Gastrocnemius medialis (tissue), 4 donors: Measurements from ENCODE around the gene KRT79.

Experiments used
- POLR2A ChIP-seq, 2 donors: fragments of 450-650 bp; IDR thresholded peaks; one replicate each; pipeline ENCODE4 v1.6.1; 2017; ENCODE audit warnings: antibody characterized with exemption in 2 of 2, mild to moderate bottlenecking in 2 of 2, moderate library complexity in 2 of 2
- TF ChIP-seq, protein P1 (sequence below), 5 experiments: fragments of 450-650 bp in 3 of 5; fragments of 200-600 bp in 2 of 5; sonication (generic) in 2 of 5; IDR thresholded peaks in 4 of 5; conservative IDR thresholded peaks in 1 of 5; 1 replicate in 4 of 5; 2 replicates in 1 of 5; pipeline ENCODE4 v1.5.1; 2016 to 2019; ENCODE audit warnings: antibody characterized with exemption in 5 of 5, mild to moderate bottlenecking in 3 of 5, moderate library complexity in 3 of 5

DNA sequence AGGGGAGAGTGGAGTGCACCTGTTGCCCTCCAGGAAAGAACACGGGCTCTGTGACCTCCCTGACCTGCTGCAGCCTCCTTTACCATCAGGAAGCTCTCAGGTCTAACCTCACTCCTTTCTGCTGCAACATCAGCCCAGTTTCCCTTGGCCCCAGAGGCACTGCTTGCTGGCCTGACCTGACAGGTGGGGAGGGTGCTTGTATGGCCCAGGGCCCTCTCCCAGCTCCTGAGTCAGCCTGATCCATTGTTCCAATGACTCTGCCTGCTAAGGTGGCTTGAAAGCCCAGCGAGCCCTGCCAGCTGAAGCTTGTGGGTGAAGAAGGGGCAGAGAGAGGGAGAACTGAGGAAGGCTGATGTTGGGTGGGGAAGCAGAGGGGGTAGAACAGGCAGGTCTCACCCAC lies 27.9 kb upstream of the KRT79 start:
- TF ChIP-seq POLR2A (IDR thresholded peaks at IDR 0.05), result no peak
- TF ChIP-seq, protein P1, sequence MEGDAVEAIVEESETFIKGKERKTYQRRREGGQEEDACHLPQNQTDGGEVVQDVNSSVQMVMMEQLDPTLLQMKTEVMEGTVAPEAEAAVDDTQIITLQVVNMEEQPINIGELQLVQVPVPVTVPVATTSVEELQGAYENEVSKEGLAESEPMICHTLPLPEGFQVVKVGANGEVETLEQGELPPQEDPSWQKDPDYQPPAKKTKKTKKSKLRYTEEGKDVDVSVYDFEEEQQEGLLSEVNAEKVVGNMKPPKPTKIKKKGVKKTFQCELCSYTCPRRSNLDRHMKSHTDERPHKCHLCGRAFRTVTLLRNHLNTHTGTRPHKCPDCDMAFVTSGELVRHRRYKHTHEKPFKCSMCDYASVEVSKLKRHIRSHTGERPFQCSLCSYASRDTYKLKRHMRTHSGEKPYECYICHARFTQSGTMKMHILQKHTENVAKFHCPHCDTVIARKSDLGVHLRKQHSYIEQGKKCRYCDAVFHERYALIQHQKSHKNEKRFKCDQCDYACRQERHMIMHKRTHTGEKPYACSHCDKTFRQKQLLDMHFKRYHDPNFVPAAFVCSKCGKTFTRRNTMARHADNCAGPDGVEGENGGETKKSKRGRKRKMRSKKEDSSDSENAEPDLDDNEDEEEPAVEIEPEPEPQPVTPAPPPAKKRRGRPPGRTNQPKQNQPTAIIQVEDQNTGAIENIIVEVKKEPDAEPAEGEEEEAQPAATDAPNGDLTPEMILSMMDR (IDR thresholded peaks at IDR 0.05 in 4 of 5, conservative IDR thresholded peaks at IDR 0.05 in 1 of 5), result no peak
